ENCODE measurements around the gene C16orf78. TPM values are rescaled to one million over a fixed set of nuclear protein-coding genes. Genes with fewer than 3 reads are reported as not detected.
A peak's percentile ranks its signal among the peaks of the same experiment; 100 is the strongest.

The C16orf78 gene
- total RNA-seq, 6 donors from 2014 or later = not detected

- no peaks in the 10 kb centered on the region for H3K36me3 ChIP-seq
- no peaks in the 10 kb centered on the region for H3K27me3 ChIP-seq
- ATAC-seq (ENCODE audit: low FRiP score in 2 of 2) (no peak), DNase-seq (no peak)
- H3K4me3 ChIP-seq = no peak overlapping the region
- H3K4me1 ChIP-seq = no peaks in the 10 kb centered on the region
- TF ChIP-seq EP300 (IDR thresholded peaks at IDR 0.05) = no peak
- TF ChIP-seq POLR2A (IDR thresholded peaks at IDR 0.05) = no peak
- H3K9me3 ChIP-seq = no peaks in the 10 kb centered on the region
- H3K27ac ChIP-seq = no peak overlapping the region
- 88 to 90% methylated on average over 15 of the region's 15 CpGs for WGBS, 2 donors
Observed at GRCh38 chr16:49414671-49415070, 41.1 kb downstream of the C16orf78 start.

GRCh38 chr16:49415083-49415482 is 41.5 kb downstream of the C16orf78 start:
- DNase-seq = no peak
- Histone ChIP-seq H3K36me3 (no peaks in the 10 kb centered on the region), H3K9me3 (no peaks in the 10 kb centered on the region), H3K27ac (no peak overlapping the region), H3K4me3 (no peak overlapping the region), H3K4me1 (no peaks in the 10 kb centered on the region), H3K27me3 (no peaks in the 10 kb centered on the region)
- TF ChIP-seq EP300 (IDR thresholded peaks at IDR 0.05) (no peak), POLR2A (IDR thresholded peaks at IDR 0.05) (no peak), CTCF (IDR thresholded peaks at IDR 0.05) (no peak), POLR2AphosphoS5 (IDR thresholded peaks at IDR 0.05) (no peak)
- 73 to 86% methylated on average over 10 of the region's 10 CpGs for WGBS, 2 donors
- ATAC-seq (ENCODE audit: low FRiP score in 2 of 2) = no peak

DNA sequence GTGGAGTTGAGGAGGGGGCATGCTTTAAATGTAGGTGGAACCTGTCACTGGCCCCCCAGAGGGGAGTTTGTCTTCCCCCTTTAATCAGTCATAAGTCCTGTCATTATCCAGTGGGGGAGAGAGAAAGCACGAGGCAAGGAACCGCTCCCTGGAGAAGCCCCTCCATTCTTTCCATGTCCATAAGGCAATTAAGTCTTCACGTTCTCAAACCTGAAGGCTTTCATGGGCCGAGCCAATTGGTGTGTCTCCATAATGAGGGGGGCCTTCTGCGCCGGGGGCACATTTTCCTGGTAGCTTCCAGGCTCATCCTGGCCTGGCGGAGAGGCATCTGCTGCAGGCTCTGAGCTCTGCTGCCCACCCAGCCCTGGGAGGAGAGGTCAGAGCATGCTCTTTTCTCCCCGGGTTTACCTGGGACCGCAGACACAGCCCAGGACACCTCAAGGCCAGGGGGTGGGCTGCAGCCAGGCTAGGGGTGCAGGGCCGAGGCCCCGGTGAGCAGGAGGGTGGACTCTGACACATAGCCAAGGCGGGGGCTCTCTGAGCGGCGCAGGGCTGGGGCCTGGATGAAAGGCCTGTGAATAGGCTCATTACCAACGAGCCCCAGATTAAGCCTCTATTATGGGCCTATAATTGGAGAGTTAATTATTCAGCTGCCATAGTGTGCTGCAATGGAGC is 42.5 kb downstream of the C16orf78 start:
- no peaks in the 10 kb centered on the region for H3K36me3 ChIP-seq
- H3K9me3 ChIP-seq = no peaks in the 10 kb centered on the region
- TF ChIP-seq CTCF (IDR thresholded peaks at IDR 0.05) (no peak), EP300 (IDR thresholded peaks at IDR 0.05) (no peak), POLR2A (IDR thresholded peaks at IDR 0.05) (no peak), POLR2AphosphoS5 (IDR thresholded peaks at IDR 0.05) (no peak)
- no peak overlapping the region for H3K27ac ChIP-seq
- ATAC-seq (ENCODE audit: low FRiP score in 2 of 2) = no peak
- peak in 1 of 2 donors; percentile 54 for DNase-seq
- WGBS, 2 donors = 88 to 95% methylated on average over 9 to 15 of the region's 15 CpGs
- no peaks in the 10 kb centered on the region for H3K27me3 ChIP-seq
- no peaks in the 10 kb centered on the region for H3K4me1 ChIP-seq
- H3K4me3 ChIP-seq = no peak overlapping the region

GRCh38 chr16:49417354-49417753 is 43.8 kb downstream of the C16orf78 start:
- TF ChIP-seq EP300 (IDR thresholded peaks at IDR 0.05) (no peak), POLR2A (IDR thresholded peaks at IDR 0.05) (no peak), POLR2AphosphoS5 (IDR thresholded peaks at IDR 0.05) (no peak), CTCF (IDR thresholded peaks at IDR 0.05) (no peak)
- WGBS, 2 donors = 86 to 92% methylated on average over 2 of the region's 2 CpGs
- DNase-seq (no peak), ATAC-seq (ENCODE audit: low FRiP score in 2 of 2) (no peak)
- no peak overlapping the region for H3K4me3 ChIP-seq
- H3K27ac ChIP-seq = no peak overlapping the region
- H3K27me3 ChIP-seq = no peaks in the 10 kb centered on the region
- H3K9me3 ChIP-seq = no peaks in the 10 kb centered on the region
- no peaks in the 10 kb centered on the region for H3K36me3 ChIP-seq
- H3K4me1 ChIP-seq = no peaks in the 10 kb centered on the region

- ATAC-seq (ENCODE audit: low FRiP score in 2 of 2) = no peak
- 70 to 79% methylated on average over 10 to 13 of the region's 13 CpGs for WGBS, 2 donors
Observed at GRCh38 chr16:49419006-49419405, 45.4 kb downstream of the C16orf78 start.

More at GRCh38 chr16:49419006-49419405, 45.4 kb downstream of the C16orf78 start:
- H3K4me3 ChIP-seq = no peak overlapping the region
- H3K9me3 ChIP-seq = no peaks in the 10 kb centered on the region
- H3K27ac ChIP-seq = no peak overlapping the region
- TF ChIP-seq POLR2AphosphoS5 (IDR thresholded peaks at IDR 0.05) = no peak
- no peak for TF ChIP-seq EP300 (IDR thresholded peaks at IDR 0.05)
- TF ChIP-seq CTCF (IDR thresholded peaks at IDR 0.05) = no peak
- H3K36me3 ChIP-seq = no peaks in the 10 kb centered on the region
- H3K27me3 ChIP-seq = no peaks in the 10 kb centered on the region
- peak in 1 of 2 donors; percentile 46 for DNase-seq
- no peaks in the 10 kb centered on the region for H3K4me1 ChIP-seq

Measured in upper lobe of left lung (tissue), 6 donors.